ENCODE results near the gene APOBEC3C.

GRCh38 chr22:39028281-39028680, 14.2 kb downstream of the APOBEC3C start:
- no peak for TF ChIP-seq CTCF (IDR thresholded peaks at IDR 0.05)
- no peak for TF ChIP-seq POLR2A (IDR thresholded peaks at IDR 0.05)
